ENCODE results near the gene PTS.
A peak's percentile ranks its signal among the peaks of the same experiment; 100 is the strongest.

The PTS gene

GRCh38 chr11:112222303-112222702, 3.9 kb upstream of the PTS start:
- no peaks in the 10 kb centered on the region for H3K27me3 Mint-ChIP-seq (ENCODE audit: low read depth)
- TF ChIP-seq, protein P1, sequence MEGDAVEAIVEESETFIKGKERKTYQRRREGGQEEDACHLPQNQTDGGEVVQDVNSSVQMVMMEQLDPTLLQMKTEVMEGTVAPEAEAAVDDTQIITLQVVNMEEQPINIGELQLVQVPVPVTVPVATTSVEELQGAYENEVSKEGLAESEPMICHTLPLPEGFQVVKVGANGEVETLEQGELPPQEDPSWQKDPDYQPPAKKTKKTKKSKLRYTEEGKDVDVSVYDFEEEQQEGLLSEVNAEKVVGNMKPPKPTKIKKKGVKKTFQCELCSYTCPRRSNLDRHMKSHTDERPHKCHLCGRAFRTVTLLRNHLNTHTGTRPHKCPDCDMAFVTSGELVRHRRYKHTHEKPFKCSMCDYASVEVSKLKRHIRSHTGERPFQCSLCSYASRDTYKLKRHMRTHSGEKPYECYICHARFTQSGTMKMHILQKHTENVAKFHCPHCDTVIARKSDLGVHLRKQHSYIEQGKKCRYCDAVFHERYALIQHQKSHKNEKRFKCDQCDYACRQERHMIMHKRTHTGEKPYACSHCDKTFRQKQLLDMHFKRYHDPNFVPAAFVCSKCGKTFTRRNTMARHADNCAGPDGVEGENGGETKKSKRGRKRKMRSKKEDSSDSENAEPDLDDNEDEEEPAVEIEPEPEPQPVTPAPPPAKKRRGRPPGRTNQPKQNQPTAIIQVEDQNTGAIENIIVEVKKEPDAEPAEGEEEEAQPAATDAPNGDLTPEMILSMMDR (IDR thresholded peaks at IDR 0.05; ENCODE audit: unreplicated experiment in 3 of 3) = no peak
- no peak overlapping the region for H3K27ac Mint-ChIP-seq
- no peak overlapping the region for H3K4me3 Mint-ChIP-seq
- peaks cover 7% of the 10 kb centered on the region for H3K4me1 Mint-ChIP-seq
- H3K9me3 Mint-ChIP-seq = no peaks in the 10 kb centered on the region
- H3K36me3 Mint-ChIP-seq (ENCODE audit: low read depth) = no peaks in the 10 kb centered on the region

GRCh38 chr11:112223121-112223520, 3.1 kb upstream of the PTS start:
- no peak overlapping the region for H3K27ac Mint-ChIP-seq
- H3K9me3 Mint-ChIP-seq = no peaks in the 10 kb centered on the region
- H3K36me3 Mint-ChIP-seq (ENCODE audit: low read depth) = peaks cover 2% of the 10 kb centered on the region
- H3K4me3 Mint-ChIP-seq = no peak overlapping the region
- H3K4me1 Mint-ChIP-seq = peaks cover 16% of the 10 kb centered on the region
- TF ChIP-seq, protein P1 (IDR thresholded peaks at IDR 0.05; ENCODE audit: unreplicated experiment in 3 of 3) = no peak
- no peaks in the 10 kb centered on the region for H3K27me3 Mint-ChIP-seq (ENCODE audit: low read depth)

- no peaks in the 10 kb centered on the region for H3K9me3 Mint-ChIP-seq
- peaks cover 10% of the 10 kb centered on the region for H3K36me3 Mint-ChIP-seq (ENCODE audit: low read depth)
- H3K27me3 Mint-ChIP-seq (ENCODE audit: low read depth) = no peaks in the 10 kb centered on the region
- peaks cover 20% of the 10 kb centered on the region for H3K4me1 Mint-ChIP-seq
- H3K4me3 Mint-ChIP-seq = peak overlapping the region; percentile 74 to 82 (median 79)
- peak overlapping the region in 1 of 3 experiments; percentile 44 for H3K27ac Mint-ChIP-seq
- TF ChIP-seq, protein P1 (IDR thresholded peaks at IDR 0.05; ENCODE audit: unreplicated experiment in 3 of 3) = no peak
Observed at GRCh38 chr11:112223754-112224532, 2.3 kb upstream of the PTS start.

GRCh38 chr11:112225753-112226061, 521 bp upstream of the PTS start:
- Mint-ChIP-seq H3K27ac (peak overlapping the region; percentile 95 to 99 (median 97)), H3K27me3 (ENCODE audit: low read depth) (no peaks in the 10 kb centered on the region), H3K4me3 (peak overlapping the region; percentile 83 to 93 (median 88)), H3K4me1 (peaks cover 20% of the 10 kb centered on the region), H3K36me3 (ENCODE audit: low read depth) (peaks cover 19% of the 10 kb centered on the region), H3K9me3 (no peaks in the 10 kb centered on the region)
- TF ChIP-seq, protein P1 (IDR thresholded peaks at IDR 0.05; ENCODE audit: unreplicated experiment in 3 of 3) = no peak

DNA sequence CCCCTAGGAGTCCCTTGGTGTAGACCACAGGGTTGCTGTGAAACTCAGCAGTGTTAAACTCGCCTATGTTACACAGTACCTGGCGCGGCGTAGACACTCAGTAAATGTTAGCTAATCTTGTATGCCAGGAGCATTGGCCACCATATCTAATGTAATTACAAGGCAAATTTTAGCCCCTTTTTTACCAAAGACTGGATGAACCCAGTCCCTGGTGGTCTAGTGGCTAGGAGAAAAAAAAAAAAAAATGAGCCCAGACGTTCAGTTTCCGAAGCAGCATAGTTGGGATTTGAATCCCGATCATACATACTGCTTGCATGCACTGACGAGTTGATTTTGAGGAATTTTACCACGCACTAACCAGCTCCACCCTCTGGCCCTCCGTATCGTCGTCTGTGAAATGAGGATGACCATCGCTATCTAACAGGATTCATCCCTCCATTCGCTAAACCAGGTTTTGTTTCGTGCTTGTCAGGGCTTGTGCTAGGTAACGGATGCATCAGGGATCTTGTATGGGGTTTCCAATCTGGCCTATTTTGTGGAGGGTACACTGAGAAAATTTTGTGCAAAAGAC, 688 bp downstream of the PTS start:
- Mint-ChIP-seq H3K4me1 (peaks cover 20% of the 10 kb centered on the region), H3K27ac (peak overlapping the region; percentile 95 to 99 (median 97)), H3K27me3 (ENCODE audit: low read depth) (no peaks in the 10 kb centered on the region), H3K4me3 (peak overlapping the region; percentile 83 to 93 (median 88)), H3K9me3 (no peaks in the 10 kb centered on the region), H3K36me3 (ENCODE audit: low read depth) (peaks cover 27% of the 10 kb centered on the region)
- TF ChIP-seq, protein P1 (IDR thresholded peaks at IDR 0.05; ENCODE audit: unreplicated experiment in 3 of 3) = no peak

DNA sequence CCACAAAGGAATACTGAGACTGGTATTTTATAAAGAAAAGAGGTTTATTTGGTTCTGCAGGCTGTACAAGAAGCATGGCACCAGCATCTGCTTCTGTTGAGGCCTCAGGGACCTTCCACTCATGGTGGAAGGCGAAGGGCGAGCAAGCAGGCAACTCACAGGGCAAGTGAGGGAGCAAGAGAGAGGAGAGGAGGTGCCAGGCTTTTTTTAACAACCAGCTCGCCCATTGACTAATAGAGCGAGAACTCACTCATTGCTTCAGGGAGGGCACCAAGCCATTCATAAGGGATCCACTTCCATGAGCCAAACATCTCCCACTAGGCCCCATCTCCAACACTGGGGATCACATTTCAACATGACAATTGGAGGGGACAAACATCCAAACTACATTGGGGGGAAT, 1.2 kb downstream of the PTS start:
- peak overlapping the region; percentile 95 to 99 (median 97) for H3K27ac Mint-ChIP-seq
- H3K4me3 Mint-ChIP-seq = peak overlapping the region; percentile 83 to 93 (median 88)
- H3K9me3 Mint-ChIP-seq = no peaks in the 10 kb centered on the region
- H3K36me3 Mint-ChIP-seq (ENCODE audit: low read depth) = peaks cover 27% of the 10 kb centered on the region
- no peaks in the 10 kb centered on the region for H3K27me3 Mint-ChIP-seq (ENCODE audit: low read depth)
- TF ChIP-seq, protein P1 (IDR thresholded peaks at IDR 0.05; ENCODE audit: unreplicated experiment in 3 of 3) = no peak
- peaks cover 20% of the 10 kb centered on the region for H3K4me1 Mint-ChIP-seq

All from nephron (organoid).